Testis (tissue), 3 donors: Measurements from ENCODE around the gene RFTN2. TPM values are rescaled to one million over a fixed set of nuclear protein-coding genes. Genes with fewer than 3 reads are reported as not detected.

Source experiments
- DNase-seq: peaks from one replicate; pipeline ENCODE4 v3.0.0-alpha.2; 2019
- H3K27ac ChIP-seq, 2 donors: fragments of 200-600 bp; sonication (generic); one replicate each; pipeline ENCODE4 v1.5.1; 2019
- H3K27me3 ChIP-seq: fragments of 200-600 bp; sonication (generic); one replicate; pipeline ENCODE4 v1.5.1; 2019
- H3K36me3 ChIP-seq: fragments of 200-600 bp; sonication (generic); one replicate; pipeline ENCODE4 v1.5.1; 2017; ENCODE audit warnings: low read depth; ENCODE audit errors: missing control alignments
- H3K4me1 ChIP-seq: fragments of 200-600 bp; sonication (generic); one replicate; pipeline ENCODE4 v1.5.1; 2019
- H3K4me3 ChIP-seq, 2 donors: fragments of 200-600 bp; sonication (generic); one replicate each; pipeline ENCODE4 v1.5.1; 2017 to 2019
- H3K9me3 ChIP-seq: fragments of 200-600 bp; sonication (generic); one replicate; pipeline ENCODE4 v1.5.1; 2017
- CTCF ChIP-seq, 3 experiments: fragments of 450-650 bp in 2 of 3; fragments of 200-600 bp in 1 of 3; sonication (generic) in 1 of 3; IDR thresholded peaks; one replicate each; pipeline ENCODE4 v1.5.1; 2016 to 2019; ENCODE audit warnings: antibody characterized with exemption in 3 of 3, mild to moderate bottlenecking in 2 of 3, moderate library complexity in 1 of 3
- POLR2A ChIP-seq: fragments of 450-650 bp; IDR thresholded peaks from one replicate; pipeline ENCODE4 v1.6.1; 2017; ENCODE audit warnings: antibody characterized with exemption, mild to moderate bottlenecking, moderate library complexity
- WGBS, 2 donors: methylation state at CpG; one replicate each; pipeline ENCODE4 v1.1.5; 2018; 5-methylcytosine and 5-hydroxymethylcytosine counted together
- intact Hi-C: fragments of 100-400 bp; cut with DNase I; formaldehyde crosslinking; loops from one replicate; pipeline ENCODE4 v1.15.1; 2023; ENCODE audit warnings: low total_unique reads
- polyA plus RNA-seq: library from polyadenylated mRNA; stranded (reverse); fragments of 350-450 nt; fragmentation: Illumina TruSeq; extraction: RNeasy Lipid Tissue Mini Kit (QIAGEN cat#74804); gene quantifications from one replicate; pipeline ENCODE4 v1.2.3, GENCODE V29; 2014; ENCODE audit warnings: low read depth, low replicate concordance; ENCODE audit not compliant: insufficient read depth
- total RNA-seq, 2 donors: library from RNA; depleted of rRNA; stranded (reverse); fragments of >200 nt; gene quantifications; one replicate each; pipeline ENCODE4 v1.2.3, GENCODE V29; 2016

Gene RFTN2
- total and polyA plus RNA-seq, 3 donors from 2014 or later: 16.1 to 25.0 (median 19.8) TPM

GRCh38 chr2:197577446-197577845, 97.9 kb downstream of the RFTN2 start:
- H3K27ac ChIP-seq: no peak overlapping the region
- TF ChIP-seq POLR2A (no peak), CTCF (IDR thresholded peaks at IDR 0.05) (no peak)
- no peaks in the 10 kb centered on the region for H3K27me3 ChIP-seq
- H3K4me1 ChIP-seq: no peaks in the 10 kb centered on the region
- 88% methylated on average over 4 of the region's 4 CpGs for WGBS, 2 donors
- H3K4me3 ChIP-seq: no peak overlapping the region
- intact Hi-C loops: no loop called here
- H3K9me3 ChIP-seq: no peaks in the 10 kb centered on the region
- H3K36me3 ChIP-seq: no peaks in the 10 kb centered on the region
- no peak for DNase-seq

- WGBS, 2 donors: 47 to 53% methylated on average over 3 of the region's 3 CpGs
- Histone ChIP-seq H3K36me3 (no peaks in the 10 kb centered on the region), H3K4me1 (no peaks in the 10 kb centered on the region), H3K4me3 (no peak overlapping the region), H3K27ac (no peak overlapping the region), H3K27me3 (no peaks in the 10 kb centered on the region), H3K9me3 (no peaks in the 10 kb centered on the region)
- no peak for DNase-seq
- intact Hi-C loops: no loop called here
- TF ChIP-seq CTCF (IDR thresholded peaks at IDR 0.05) (no peak), POLR2A (no peak)
These were observed 98.8 kb downstream of the RFTN2 start for GRCh38 chr2:197576631-197577030.

- Histone ChIP-seq H3K27ac (no peak overlapping the region), H3K4me1 (no peaks in the 10 kb centered on the region), H3K9me3 (no peaks in the 10 kb centered on the region), H3K27me3 (no peaks in the 10 kb centered on the region), H3K36me3 (no peaks in the 10 kb centered on the region), H3K4me3 (no peak overlapping the region)
- 98 to 100% methylated on average over 2 of the region's 2 CpGs for WGBS, 2 donors
- intact Hi-C loops: no loop called here
- TF ChIP-seq CTCF (IDR thresholded peaks at IDR 0.05) (no peak), POLR2A (no peak)
- no peak for DNase-seq
These were observed 99.4 kb downstream of the RFTN2 start for GRCh38 chr2:197575987-197576386.

GRCh38 chr2:197573608-197574007, 101.8 kb downstream of the RFTN2 start:
- no peaks in the 10 kb centered on the region for H3K27me3 ChIP-seq
- intact Hi-C loops: no loop called here
- 87 to 100% methylated on average over 2 of the region's 2 CpGs for WGBS, 2 donors
- H3K36me3 ChIP-seq: no peaks in the 10 kb centered on the region
- H3K9me3 ChIP-seq: no peaks in the 10 kb centered on the region
- no peak overlapping the region for H3K27ac ChIP-seq
- H3K4me3 ChIP-seq: no peak overlapping the region
- TF ChIP-seq CTCF (IDR thresholded peaks at IDR 0.05) (no peak), POLR2A (no peak)
- no peaks in the 10 kb centered on the region for H3K4me1 ChIP-seq
- no peak for DNase-seq

DNA sequence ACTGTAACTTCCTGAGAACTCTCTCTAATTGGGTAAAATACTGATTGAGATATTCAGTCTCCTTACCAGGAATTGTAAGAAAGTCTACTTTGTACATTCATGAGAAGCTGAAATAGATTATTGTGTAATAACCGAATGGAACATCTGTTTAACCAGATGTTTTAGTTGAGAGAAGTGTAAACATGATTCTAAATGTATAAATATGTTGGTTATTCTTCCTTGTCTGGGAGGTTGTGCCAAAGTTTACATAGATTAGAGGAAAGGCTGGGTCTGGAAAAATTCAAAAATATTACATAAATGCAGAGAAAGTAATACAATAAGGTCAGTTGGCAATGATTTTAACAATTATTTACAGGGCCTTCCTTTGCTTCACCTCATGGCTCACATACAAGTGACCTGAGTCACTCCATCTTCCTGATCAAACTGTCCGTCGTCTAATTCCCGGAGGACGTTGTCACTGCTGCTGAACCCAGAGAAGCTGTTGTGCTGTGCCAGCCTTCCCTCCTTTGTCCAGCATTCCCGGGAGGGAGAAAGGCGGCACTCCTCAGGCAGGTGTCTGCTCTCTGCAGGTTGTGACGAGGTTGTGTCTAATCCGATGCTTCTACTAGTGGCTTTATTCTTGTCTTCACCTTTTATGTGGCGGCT, 103.6 kb downstream of the RFTN2 start:
- no peak for DNase-seq
- intact Hi-C loops: no loop called here
- WGBS, 2 donors: 67 to 72% methylated on average over 10 of the region's 10 CpGs

More for the DNA sequence above, 103.6 kb downstream of the RFTN2 start:
- Histone ChIP-seq H3K27ac (no peak overlapping the region), H3K4me1 (no peaks in the 10 kb centered on the region), H3K9me3 (no peaks in the 10 kb centered on the region), H3K36me3 (no peaks in the 10 kb centered on the region), H3K4me3 (no peak overlapping the region), H3K27me3 (no peaks in the 10 kb centered on the region)
- TF ChIP-seq POLR2A (no peak), CTCF (IDR thresholded peaks at IDR 0.05) (no peak)
